GM12875 (cell line): ENCODE data around the gene GLYATL2.

Experiments used
- H3K4me3 ChIP-seq: one replicate; pipeline ENCODE4 v1.5.1; 2011; ENCODE audit warnings: low read depth, low read length, control low read depth
- TF ChIP-seq, protein P1 (sequence below): IDR thresholded peaks from 2 replicates; pipeline ENCODE4 v1.5.1; 2011; ENCODE audit warnings: low read depth, mild to moderate bottlenecking, control low read depth, inconsistent platforms, low read length, moderate library complexity, borderline replicate concordance; ENCODE audit not compliant: insufficient read depth

GLYATL2 gene, protein sequence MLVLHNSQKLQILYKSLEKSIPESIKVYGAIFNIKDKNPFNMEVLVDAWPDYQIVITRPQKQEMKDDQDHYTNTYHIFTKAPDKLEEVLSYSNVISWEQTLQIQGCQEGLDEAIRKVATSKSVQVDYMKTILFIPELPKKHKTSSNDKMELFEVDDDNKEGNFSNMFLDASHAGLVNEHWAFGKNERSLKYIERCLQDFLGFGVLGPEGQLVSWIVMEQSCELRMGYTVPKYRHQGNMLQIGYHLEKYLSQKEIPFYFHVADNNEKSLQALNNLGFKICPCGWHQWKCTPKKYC

DNA sequence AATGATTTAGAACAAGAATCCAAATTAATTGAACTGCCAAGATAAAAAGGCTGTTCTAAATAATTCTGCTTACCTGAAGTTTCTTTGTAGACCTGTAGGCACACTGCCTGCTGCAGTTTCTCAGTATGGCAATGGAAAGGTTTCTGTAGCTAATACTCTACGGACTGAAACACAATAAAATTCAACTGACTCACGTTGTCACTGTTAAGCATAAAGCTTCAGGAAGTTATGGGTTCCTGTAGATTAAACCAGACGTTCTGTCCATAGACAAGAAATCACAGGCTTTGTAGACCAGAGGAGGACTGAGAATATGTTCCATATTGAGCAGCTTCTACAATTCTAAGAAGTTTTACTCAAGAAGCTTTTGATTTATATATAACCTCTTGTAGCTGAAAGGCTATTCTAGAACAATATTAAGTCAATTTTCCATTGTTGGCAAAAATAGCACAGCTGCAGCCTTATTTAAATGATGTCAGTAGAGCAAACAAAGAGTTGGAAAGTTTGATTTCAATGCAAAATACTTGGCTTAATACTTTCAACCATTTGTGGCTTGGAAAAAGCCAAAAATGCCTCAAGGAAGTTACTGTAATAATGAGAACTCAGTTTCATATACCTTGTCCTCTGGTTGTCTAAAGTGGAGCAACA lies at the start of gene GLYATL2:
GLYATL2 (minus strand) TSS at position 344 of the 645 bp plus-strand sequence. CDS start 5,092 bp downstream, outside the sequence.
- H3K4me3 ChIP-seq, result no peak within 1 kb of the TSS
- TF ChIP-seq, protein P1, sequence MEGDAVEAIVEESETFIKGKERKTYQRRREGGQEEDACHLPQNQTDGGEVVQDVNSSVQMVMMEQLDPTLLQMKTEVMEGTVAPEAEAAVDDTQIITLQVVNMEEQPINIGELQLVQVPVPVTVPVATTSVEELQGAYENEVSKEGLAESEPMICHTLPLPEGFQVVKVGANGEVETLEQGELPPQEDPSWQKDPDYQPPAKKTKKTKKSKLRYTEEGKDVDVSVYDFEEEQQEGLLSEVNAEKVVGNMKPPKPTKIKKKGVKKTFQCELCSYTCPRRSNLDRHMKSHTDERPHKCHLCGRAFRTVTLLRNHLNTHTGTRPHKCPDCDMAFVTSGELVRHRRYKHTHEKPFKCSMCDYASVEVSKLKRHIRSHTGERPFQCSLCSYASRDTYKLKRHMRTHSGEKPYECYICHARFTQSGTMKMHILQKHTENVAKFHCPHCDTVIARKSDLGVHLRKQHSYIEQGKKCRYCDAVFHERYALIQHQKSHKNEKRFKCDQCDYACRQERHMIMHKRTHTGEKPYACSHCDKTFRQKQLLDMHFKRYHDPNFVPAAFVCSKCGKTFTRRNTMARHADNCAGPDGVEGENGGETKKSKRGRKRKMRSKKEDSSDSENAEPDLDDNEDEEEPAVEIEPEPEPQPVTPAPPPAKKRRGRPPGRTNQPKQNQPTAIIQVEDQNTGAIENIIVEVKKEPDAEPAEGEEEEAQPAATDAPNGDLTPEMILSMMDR, result no peak

DNA sequence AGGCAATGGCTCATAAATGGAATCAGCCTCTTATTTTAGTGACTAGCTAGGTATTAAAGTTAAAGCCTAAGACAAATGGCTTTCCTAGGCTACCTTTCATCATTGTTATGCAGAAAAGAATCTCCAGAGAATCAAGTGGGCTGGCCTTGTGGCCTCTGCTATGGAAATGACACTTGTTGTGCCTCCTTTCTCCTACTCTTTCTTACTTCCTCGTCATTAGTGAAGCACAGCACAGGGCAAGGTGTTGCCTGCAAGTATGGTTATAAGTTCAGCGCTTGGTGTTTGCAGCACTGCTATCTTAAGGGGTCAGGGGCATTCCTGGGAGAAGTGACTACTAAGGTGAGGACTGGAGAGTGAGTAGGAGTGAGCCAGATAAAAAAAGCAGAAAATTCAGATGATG lies 49.4 kb upstream of the GLYATL2 start:
- no peak overlapping the region for H3K4me3 ChIP-seq
- TF ChIP-seq, protein P1, result no peak

DNA sequence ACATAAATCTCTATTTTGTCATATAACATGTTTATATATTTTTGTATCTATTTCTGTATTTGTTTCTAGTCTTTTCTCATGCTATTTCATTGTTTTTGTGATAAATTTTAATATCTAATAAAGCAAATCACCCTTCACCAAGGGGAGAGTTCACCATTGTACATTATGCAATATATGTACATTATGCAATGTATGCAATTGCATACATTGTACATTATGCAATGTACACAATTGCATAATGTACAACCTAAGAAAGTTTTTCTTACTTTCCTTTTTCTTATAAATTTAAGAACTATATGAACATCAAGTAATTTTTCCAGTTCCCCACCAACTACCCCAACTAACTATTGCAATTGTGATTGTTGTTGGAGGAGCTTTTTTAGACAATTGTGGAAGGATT lies 44.1 kb upstream of the GLYATL2 start:
- no peak overlapping the region for H3K4me3 ChIP-seq
- TF ChIP-seq, protein P1, result no peak

DNA sequence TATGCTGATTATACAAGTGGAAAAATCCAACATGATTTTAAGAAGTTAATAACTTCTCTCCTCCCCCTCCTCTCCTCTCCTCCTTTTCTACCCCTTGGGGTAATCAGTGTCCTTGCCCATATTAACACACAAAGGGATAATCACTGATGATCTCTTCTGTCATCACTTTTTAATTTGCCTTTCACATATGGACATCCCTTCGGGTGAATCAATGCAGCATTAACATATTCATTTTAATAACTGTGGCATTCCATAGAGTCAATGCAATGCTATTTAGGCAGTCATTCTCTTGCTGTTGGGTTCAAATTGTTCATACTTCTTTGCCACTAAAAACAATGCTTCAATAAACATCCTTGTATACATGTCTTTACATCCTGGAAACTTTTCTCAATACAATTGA lies 42.9 kb upstream of the GLYATL2 start:
- no peak overlapping the region for H3K4me3 ChIP-seq
- TF ChIP-seq, protein P1, result no peak

DNA sequence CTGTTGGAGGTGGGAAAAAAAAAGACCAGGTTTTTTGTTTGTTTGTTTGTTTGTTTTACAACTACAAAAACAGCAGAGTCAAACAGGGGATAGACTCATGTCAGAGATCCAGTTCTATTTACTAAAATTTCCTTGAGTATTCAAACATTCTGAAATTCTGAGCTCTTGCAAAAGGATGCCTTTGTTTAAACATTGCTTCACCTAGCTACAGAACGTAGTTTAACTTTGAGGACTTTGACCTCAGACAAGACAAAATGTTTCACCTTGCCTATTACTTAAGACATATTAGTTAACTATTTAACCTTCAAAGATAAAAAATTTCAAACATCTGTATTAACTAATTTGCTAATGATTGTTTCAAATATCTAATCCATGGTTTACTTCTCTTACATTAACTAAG lies 36.1 kb upstream of the GLYATL2 start:
- TF ChIP-seq, protein P1, result no peak
- no peak overlapping the region for H3K4me3 ChIP-seq

DNA sequence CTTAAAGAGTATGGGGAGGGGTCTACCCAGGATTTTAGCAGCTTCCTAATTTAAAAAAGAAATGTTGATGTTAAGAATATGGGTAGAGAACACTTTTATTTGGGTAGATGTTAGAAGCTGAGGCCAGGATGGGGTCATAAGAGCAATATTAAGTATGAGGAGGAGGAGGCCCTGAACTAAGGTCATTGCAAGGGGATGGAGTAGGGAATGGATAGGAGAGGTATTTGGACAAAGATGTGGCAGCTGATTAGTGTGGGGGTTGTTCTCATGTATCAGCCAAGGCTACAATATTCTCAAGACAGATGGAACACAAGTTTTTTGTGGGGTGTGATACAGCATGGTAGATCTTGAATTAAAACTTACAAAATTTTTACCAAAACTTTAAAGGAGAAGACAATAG lies 35.7 kb upstream of the GLYATL2 start:
- TF ChIP-seq, protein P1, result no peak
- no peak overlapping the region for H3K4me3 ChIP-seq

DNA sequence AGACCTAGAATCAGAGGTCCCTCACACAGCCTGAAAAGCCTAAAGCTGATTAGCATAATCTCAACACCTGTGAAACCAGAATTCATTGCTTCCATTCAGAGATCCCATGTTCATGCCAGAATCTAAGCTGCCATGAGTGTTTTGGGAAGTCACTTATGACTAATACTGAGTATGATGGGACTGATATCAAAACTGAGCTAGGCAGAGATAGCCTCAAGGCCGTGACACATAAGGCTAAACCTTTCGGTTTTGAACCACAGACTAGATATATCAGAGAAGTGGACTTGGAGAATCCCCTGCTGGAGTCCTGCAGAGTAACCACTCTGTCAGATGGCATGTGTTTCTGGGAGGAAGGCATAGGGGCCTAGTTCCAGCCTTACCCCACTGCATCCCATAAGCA lies 23.1 kb upstream of the GLYATL2 start:
- TF ChIP-seq, protein P1, result no peak
- no peak overlapping the region for H3K4me3 ChIP-seq
